GM21528 (cell line): Measurements from ENCODE around the gene DDAH2.

Source experiments
- ATAC-seq: cut with Tn5 transposase; IDR thresholded peaks from one replicate; pipeline ENCODE4 v1.9.1; 2021; ENCODE audit warnings: mild to moderate bottlenecking, moderate library complexity; ENCODE audit not compliant: unreplicated experiment, low FRiP score

Gene DDAH2

GRCh38 chr6:31761343-31761742 is 32.2 kb upstream of the DDAH2 start:
- no peak for ATAC-seq

- ATAC-seq = no peak
Observed at GRCh38 chr6:31760790-31761189, 31.7 kb upstream of the DDAH2 start.

GRCh38 chr6:31758281-31758680 is 29.2 kb upstream of the DDAH2 start:
- ATAC-seq = no peak

GRCh38 chr6:31752739-31753319 is 23.7 kb upstream of the DDAH2 start:
- no peak for ATAC-seq

- no peak for ATAC-seq
Observed at GRCh38 chr6:31750411-31751022, 21.4 kb upstream of the DDAH2 start.

- no peak for ATAC-seq
Observed at GRCh38 chr6:31749301-31750036, 20.4 kb upstream of the DDAH2 start.

GRCh38 chr6:31744422-31744821 is 15.3 kb upstream of the DDAH2 start:
- ATAC-seq = no peak

GRCh38 chr6:31742894-31743293 is 13.8 kb upstream of the DDAH2 start:
- ATAC-seq = no peak

GRCh38 chr6:31741815-31742214 is 12.7 kb upstream of the DDAH2 start:
- no peak for ATAC-seq

GRCh38 chr6:31740397-31741223 is 11.5 kb upstream of the DDAH2 start:
- no peak for ATAC-seq

GRCh38 chr6:31739639-31740396 is 10.7 kb upstream of the DDAH2 start, which contains the start of gene MSH5:
Gene MSH5, plus strand, starts transcription at chr6:31740005. Its CDS starts 462 bp downstream, at chr6:31740467.
- ATAC-seq = peak; percentile 70

- no peak for ATAC-seq
Observed at GRCh38 chr6:31737991-31738979, 9.2 kb upstream of the DDAH2 start.

GRCh38 chr6:31737315-31737990 is 8.4 kb upstream of the DDAH2 start:
- no peak for ATAC-seq

- ATAC-seq = no peak
Observed at GRCh38 chr6:31736768-31737314, 7.7 kb upstream of the DDAH2 start.

GRCh38 chr6:31736021-31736767 is 7.1 kb upstream of the DDAH2 start, which contains the start of gene CLIC1:
Gene CLIC1, minus strand, starts transcription at chr6:31736530. Its CDS starts 230 bp downstream, at chr6:31736300.
- no peak for ATAC-seq

GRCh38 chr6:31734821-31735406 is 5.8 kb upstream of the DDAH2 start:
- ATAC-seq = no peak

GRCh38 chr6:31734247-31734820 is 5.2 kb upstream of the DDAH2 start:
- ATAC-seq = no peak
